ENCODE results near the gene CDX2. TPM values are rescaled to one million over a fixed set of nuclear protein-coding genes. Genes with fewer than 3 reads are reported as not detected.
"Not testable (repeated sequence)": the region's sequence is repeated elsewhere in the genome, so short reads cannot be mapped to it uniquely, and the experiment has no call there.

CDX2 gene, protein sequence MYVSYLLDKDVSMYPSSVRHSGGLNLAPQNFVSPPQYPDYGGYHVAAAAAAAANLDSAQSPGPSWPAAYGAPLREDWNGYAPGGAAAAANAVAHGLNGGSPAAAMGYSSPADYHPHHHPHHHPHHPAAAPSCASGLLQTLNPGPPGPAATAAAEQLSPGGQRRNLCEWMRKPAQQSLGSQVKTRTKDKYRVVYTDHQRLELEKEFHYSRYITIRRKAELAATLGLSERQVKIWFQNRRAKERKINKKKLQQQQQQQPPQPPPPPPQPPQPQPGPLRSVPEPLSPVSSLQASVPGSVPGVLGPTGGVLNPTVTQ
- not detected for polyA plus RNA-seq

DNA sequence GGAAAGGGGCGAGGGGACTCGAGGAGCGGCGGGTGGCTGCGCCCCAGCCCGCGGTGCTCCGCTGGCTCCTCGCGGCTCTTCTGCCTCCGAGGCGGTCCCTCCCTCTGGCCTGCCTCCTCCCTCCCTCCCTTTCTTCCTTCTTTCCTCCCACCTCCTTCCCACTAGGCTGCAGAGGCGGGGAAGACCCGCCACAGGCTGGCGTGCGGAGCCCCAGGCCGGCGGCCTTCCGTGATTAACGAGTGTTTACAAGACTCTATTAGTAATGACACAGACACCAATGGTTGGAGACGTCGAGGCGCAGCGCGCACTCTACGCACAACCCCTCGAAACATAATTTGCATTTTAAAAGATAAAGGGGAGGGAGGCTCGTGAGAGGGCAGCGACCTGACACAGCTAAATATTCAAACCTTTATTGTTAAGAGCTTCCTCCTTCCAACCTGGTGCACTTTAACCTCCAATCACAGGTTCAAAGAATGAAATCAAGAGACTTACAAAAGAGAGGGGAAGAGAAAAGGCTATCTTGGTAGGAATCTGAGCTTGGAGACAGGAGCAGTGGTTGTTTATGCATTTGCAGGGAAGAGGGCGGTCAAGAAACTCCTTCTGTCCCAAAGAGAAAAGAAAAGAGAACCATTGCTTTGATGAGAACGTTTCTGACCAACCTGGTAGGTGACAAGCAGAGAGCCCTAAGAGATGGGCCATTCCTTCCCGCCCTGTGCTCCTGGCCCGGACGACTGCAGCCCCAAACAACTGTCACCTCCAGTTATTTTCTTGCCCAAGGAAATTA, at the start of gene CDX2:
TSS of gene CDX2 (minus strand) at position 234 of the 784 bp plus-strand sequence. CDS start 309 bp downstream, outside the sequence.
- Mint-ChIP-seq H3K27ac (peak within 1 kb of the TSS; percentile 32 to 62 (median 58)), H3K27me3 (peaks cover 71% of the 10 kb centered on the region), H3K9me3 (peaks cover 0 to 1% (median 0%) of the 10 kb centered on the region in 3 donors), H3K4me1 (peaks cover 13 to 19% (median 18%) of the 10 kb centered on the region in 3 donors), H3K36me3 (no peaks in the 10 kb centered on the region), H3K4me3 (peak within 1 kb of the TSS; percentile 75 to 88 (median 77))

DNA sequence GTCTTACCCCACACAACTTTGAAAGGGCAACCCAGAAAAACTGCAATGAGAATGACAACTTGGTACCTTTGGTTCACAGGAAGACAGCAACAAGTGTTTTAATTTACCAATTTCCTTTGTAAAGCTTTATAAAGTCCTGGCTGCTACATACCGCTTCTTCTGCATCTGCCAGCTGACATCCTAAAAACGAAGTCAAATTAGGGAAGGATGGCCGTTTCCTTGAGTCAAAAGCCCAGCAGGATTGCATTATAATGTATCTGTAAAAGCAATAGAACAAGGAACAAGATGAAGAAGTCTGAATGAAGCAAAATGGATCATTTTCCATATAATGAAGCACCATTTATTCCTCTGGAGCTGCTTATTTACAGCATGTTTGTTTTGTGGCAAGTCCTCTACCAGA, 45.2 kb upstream of the CDX2 start:
- Mint-ChIP-seq H3K27me3 (no peaks in the 10 kb centered on the region), H3K36me3 (peaks cover 3% of the 10 kb centered on the region), H3K9me3 (no peaks in the 10 kb centered on the region), H3K4me1 (peaks cover 9 to 12% (median 10%) of the 10 kb centered on the region in 3 donors), H3K4me3 (no peak overlapping the region), H3K27ac (no peak overlapping the region)

DNA sequence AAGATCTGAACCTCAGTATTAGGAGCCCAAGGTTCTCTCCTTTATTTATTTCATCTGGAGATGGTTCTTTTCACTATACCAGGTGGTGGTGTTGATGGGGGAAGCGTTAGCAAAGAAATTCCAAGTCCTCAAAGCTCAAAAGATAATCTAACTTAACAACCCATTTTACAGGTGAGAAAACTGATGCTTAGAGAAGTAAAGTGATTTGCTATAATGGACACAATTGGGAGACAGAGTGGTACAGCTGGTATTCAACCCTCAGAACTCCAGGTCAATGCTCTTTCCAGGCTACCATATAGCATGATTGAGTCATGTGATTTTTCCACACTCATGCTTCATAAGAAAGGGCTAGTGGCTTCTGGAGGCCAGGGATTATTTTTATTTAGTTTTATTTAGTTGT, 44.4 kb upstream of the CDX2 start:
- Mint-ChIP-seq H3K27me3 (no peaks in the 10 kb centered on the region), H3K27ac (no peak overlapping the region), H3K9me3 (no peaks in the 10 kb centered on the region), H3K4me1 (peaks cover 9 to 10% (median 10%) of the 10 kb centered on the region in 3 donors), H3K36me3 (no peaks in the 10 kb centered on the region), H3K4me3 (no peak overlapping the region)

GRCh38 chr13:28012896-28013295, 43.8 kb upstream of the CDX2 start:
- no peaks in the 10 kb centered on the region for H3K27me3 Mint-ChIP-seq
- H3K4me3 Mint-ChIP-seq: no peak overlapping the region
- peaks cover 9 to 10% (median 10%) of the 10 kb centered on the region in 3 donors for H3K4me1 Mint-ChIP-seq
- no peak overlapping the region for H3K27ac Mint-ChIP-seq
- no peaks in the 10 kb centered on the region for H3K36me3 Mint-ChIP-seq
- no peaks in the 10 kb centered on the region for H3K9me3 Mint-ChIP-seq

DNA sequence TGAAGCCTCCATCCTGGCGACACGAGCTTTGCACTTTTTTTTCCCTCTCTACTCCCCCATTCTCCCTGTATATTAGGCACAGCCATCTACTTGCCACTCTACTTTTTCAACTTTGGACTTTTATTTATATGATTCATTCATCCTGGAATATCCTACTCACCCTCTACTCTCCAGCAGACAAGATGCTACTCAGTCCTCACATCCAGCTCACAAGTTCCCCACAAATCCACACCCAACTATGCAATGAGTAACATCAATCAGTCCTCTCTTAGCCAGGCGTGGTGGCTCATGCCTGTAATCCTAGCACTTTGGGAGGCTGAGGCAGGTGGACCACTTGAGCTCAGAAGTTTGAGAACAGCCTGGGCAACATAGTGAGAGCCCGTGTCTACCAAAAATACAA, 43.3 kb upstream of the CDX2 start:
- H3K27me3 Mint-ChIP-seq: no peaks in the 10 kb centered on the region
- no peak overlapping the region for H3K27ac Mint-ChIP-seq
- H3K4me3 Mint-ChIP-seq: no peak overlapping the region
- no peaks in the 10 kb centered on the region for H3K9me3 Mint-ChIP-seq
- peaks cover 9 to 10% (median 10%) of the 10 kb centered on the region in 3 donors for H3K4me1 Mint-ChIP-seq
- no peaks in the 10 kb centered on the region for H3K36me3 Mint-ChIP-seq

DNA sequence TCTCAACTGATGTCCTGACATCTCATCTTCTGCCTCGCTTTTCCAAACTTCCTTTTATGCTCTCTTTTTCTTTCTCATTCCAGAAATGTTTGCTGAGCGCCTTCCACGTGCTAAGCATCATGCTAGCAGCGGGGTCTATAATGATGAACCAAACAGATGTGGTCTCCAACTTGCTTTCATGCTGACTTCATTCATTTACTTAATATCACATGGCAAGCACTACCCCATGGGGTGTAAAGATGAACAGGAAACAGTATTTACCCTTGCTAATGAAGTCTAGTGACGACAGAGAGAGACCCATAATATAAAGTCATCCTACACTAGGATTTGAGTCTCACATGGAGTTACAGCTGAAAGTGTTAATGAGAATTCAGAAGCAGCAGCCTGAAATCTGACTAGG, 40.9 kb upstream of the CDX2 start:
- H3K4me3 Mint-ChIP-seq: no peak overlapping the region
- peaks cover 9 to 10% (median 10%) of the 10 kb centered on the region in 3 donors for H3K4me1 Mint-ChIP-seq
- no peaks in the 10 kb centered on the region for H3K36me3 Mint-ChIP-seq
- no peaks in the 10 kb centered on the region for H3K27me3 Mint-ChIP-seq
- no peak overlapping the region for H3K27ac Mint-ChIP-seq
- H3K9me3 Mint-ChIP-seq: no peaks in the 10 kb centered on the region

GRCh38 chr13:28005016-28005415, 35.9 kb upstream of the CDX2 start:
- not testable (repeated sequence) for H3K27me3 Mint-ChIP-seq, H3K4me3 Mint-ChIP-seq

DNA sequence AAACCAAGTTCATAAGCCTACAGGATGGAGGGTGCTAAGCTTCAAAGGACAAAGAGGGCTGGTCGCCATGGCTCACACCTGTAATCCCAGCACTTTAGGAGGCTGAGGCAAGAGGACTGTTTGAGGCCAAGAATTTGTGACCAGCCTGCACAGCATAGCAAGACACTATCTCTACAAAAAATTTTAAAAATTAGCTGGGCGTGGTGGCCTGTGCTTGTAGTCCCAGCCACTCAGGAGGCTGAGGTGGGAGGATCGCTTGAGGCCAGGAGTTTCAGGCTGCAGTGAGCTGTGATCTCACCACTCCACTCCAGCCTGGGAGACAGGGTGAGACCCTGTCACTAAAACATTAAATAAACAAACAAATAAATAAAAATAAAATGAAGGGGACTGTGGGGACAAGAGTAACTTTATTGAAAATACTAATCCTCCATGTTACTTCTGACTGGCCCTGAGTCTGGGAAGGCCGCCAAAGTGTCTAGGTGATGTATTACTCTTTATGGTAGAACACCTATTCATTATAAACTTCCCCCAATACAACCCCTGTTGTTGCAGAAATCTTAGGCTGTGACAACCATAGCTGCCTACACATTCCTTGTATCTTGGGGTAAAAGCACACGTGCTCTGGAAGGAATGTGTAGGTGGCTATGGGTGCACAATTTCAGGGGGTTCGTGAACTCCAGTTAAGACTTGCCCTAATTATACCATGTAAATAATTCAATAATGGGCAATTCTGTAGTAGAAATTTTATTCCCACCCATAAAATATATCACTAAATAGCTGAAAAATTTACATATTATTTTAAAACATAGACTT, 34.0 kb upstream of the CDX2 start:
- Mint-ChIP-seq H3K4me1 (peaks cover 2 to 3% (median 2%) of the 10 kb centered on the region in 3 donors), H3K27ac (no peak overlapping the region), H3K9me3 (no peaks in the 10 kb centered on the region), H3K4me3 (peak overlapping the region in 1 of 4 donors; percentile 39), H3K36me3 (no peaks in the 10 kb centered on the region), H3K27me3 (no peaks in the 10 kb centered on the region)

More at GRCh38 chr13:28005016-28005415, 35.9 kb upstream of the CDX2 start:
- not testable (repeated sequence) for H3K36me3 Mint-ChIP-seq, H3K27ac Mint-ChIP-seq, H3K4me1 Mint-ChIP-seq, H3K9me3 Mint-ChIP-seq

- H3K36me3 Mint-ChIP-seq: no peaks in the 10 kb centered on the region
- no peaks in the 10 kb centered on the region for H3K27me3 Mint-ChIP-seq
Measured at GRCh38 chr13:28001837-28002473, 32.8 kb upstream of the CDX2 start.

DNA sequence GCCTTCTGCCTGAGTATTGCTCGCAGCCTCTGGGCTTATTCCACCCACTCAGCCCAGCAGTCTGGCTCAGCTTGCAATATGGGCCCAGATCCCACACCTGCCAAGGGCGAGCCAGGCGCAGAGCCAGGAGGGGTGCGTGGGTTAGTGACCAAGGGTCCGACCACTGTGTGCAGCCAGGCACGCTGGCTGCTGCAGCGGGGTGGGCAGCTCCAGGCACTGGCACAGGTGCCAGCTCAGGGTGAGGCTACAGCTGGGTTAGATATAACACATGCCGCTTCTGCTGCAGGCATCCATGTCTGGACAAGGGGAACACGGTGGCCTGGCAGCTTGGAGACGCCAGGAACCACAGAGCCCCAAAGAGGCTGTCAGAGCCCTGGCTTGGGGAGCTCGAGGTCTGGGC, 31.9 kb upstream of the CDX2 start:
- Mint-ChIP-seq H3K4me1 (peaks cover 5 to 6% (median 6%) of the 10 kb centered on the region in 3 donors), H3K27me3 (no peaks in the 10 kb centered on the region), H3K4me3 (no peak overlapping the region), H3K27ac (no peak overlapping the region), H3K36me3 (no peaks in the 10 kb centered on the region), H3K9me3 (no peaks in the 10 kb centered on the region)

More at GRCh38 chr13:28001837-28002473, 32.8 kb upstream of the CDX2 start:
- peaks cover 5 to 6% (median 6%) of the 10 kb centered on the region in 3 donors for H3K4me1 Mint-ChIP-seq
- no peak overlapping the region for H3K4me3 Mint-ChIP-seq
- no peak overlapping the region for H3K27ac Mint-ChIP-seq
- no peaks in the 10 kb centered on the region for H3K9me3 Mint-ChIP-seq

- H3K36me3 Mint-ChIP-seq: no peaks in the 10 kb centered on the region
- no peak overlapping the region for H3K27ac Mint-ChIP-seq
- H3K9me3 Mint-ChIP-seq: no peaks in the 10 kb centered on the region
- H3K4me1 Mint-ChIP-seq: peaks cover 5 to 6% (median 6%) of the 10 kb centered on the region in 3 donors
- H3K27me3 Mint-ChIP-seq: no peaks in the 10 kb centered on the region
- no peak overlapping the region for H3K4me3 Mint-ChIP-seq
Measured at GRCh38 chr13:28000567-28000966, 31.5 kb upstream of the CDX2 start.

DNA sequence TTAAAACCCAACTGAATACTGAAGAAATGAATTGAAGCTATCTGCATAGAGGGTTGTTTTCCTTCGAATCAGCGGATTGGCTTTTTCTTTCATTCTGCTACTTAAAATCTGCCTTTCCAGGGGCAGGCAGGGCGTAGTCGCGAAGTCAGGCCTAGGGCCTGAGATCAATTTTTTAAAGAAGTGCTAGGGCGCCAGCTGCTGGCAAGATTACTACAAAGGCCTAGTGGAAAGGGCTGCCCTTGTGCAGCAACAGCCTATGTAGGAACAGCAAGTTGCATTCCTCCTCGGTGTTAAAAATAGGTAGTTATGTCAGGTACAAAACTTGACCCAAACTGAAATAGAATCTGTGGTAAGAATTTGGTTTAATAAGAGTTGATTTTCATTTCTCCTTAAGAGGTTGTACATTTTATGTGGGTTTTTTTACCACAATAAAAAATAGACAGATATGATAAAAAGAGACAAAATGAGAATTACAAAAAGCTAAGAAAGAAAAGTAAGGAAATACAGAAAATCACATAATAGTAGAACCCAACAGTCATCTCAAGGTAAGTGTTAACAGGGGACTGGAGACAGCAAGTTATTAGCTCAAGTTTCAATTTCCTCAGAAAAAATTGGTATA, 28.9 kb upstream of the CDX2 start:
- Mint-ChIP-seq H3K27ac (no peak overlapping the region), H3K4me3 (no peak overlapping the region), H3K36me3 (no peaks in the 10 kb centered on the region), H3K4me1 (peaks cover 5 to 8% (median 6%) of the 10 kb centered on the region in 3 donors), H3K9me3 (no peaks in the 10 kb centered on the region), H3K27me3 (no peaks in the 10 kb centered on the region)

- Mint-ChIP-seq H3K27me3 (peaks cover 2% of the 10 kb centered on the region), H3K4me1 (peaks cover 0 to 2% (median 0%) of the 10 kb centered on the region in 3 donors), H3K9me3 (no peaks in the 10 kb centered on the region), H3K4me3 (no peak overlapping the region), H3K36me3 (no peaks in the 10 kb centered on the region), H3K27ac (no peak overlapping the region)
Measured at GRCh38 chr13:27991881-27992280, 22.8 kb upstream of the CDX2 start.

- H3K27ac Mint-ChIP-seq: peak within 1 kb of the TSS in 1 of 3 donors; percentile 11
- H3K4me3 Mint-ChIP-seq: no peak within 1 kb of the TSS
Measured at GRCh38 chr13:27988520-27988919, 19.4 kb upstream of the CDX2 start, which contains the start of gene URAD. Gene URAD, minus strand, starts transcription at chr13:27988693. Its CDS starts 56 bp downstream, at chr13:27988637.

More at GRCh38 chr13:27988520-27988919, 19.4 kb upstream of the CDX2 start, which contains the start of gene URAD:
- H3K27me3 Mint-ChIP-seq: peaks cover 4% of the 10 kb centered on the region
- no peaks in the 10 kb centered on the region for H3K36me3 Mint-ChIP-seq
- H3K9me3 Mint-ChIP-seq: no peaks in the 10 kb centered on the region
- peaks cover 0 to 2% (median 0%) of the 10 kb centered on the region in 3 donors for H3K4me1 Mint-ChIP-seq

Measured in IgD-negative memory B cell (primary cell).